ENCODE data around the gene HYLS1. TPM values are rescaled to one million over a fixed set of nuclear protein-coding genes. Genes with fewer than 3 reads are reported as not detected.
A peak's percentile ranks its signal among the peaks of the same experiment; 100 is the strongest.
"Not testable (repeated sequence)": the region's sequence is repeated elsewhere in the genome, so short reads cannot be mapped to it uniquely, and the experiment has no call there.

Gene HYLS1
- total RNA-seq, 2 donors from 2014 or later, result 3.7 to 5.0 TPM

GRCh38 chr11:125902277-125902926 lies 14.9 kb downstream of the HYLS1 start:
- intact Hi-C loops (cut with DNase I), result no loop called here

GRCh38 chr11:125902927-125903710 lies 15.7 kb downstream of the HYLS1 start, which contains the start of gene PUS3:
Gene PUS3 (minus strand): TSS chr11:125903206. CDS start chr11:125896284, 6,922 bp downstream.
- peak; percentile 98 for DNase-seq (ENCODE audit: low spot score)
- intact Hi-C loops (cut with DNase I), result no loop called here

More at GRCh38 chr11:125902277-125902926, 14.9 kb downstream of the HYLS1 start:
- no peak for DNase-seq (ENCODE audit: low spot score)

- peak; percentile 81 for DNase-seq (ENCODE audit: low spot score)
- intact Hi-C loops (cut with DNase I), result no loop called here
Measured at GRCh38 chr11:125903711-125904659, 16.5 kb downstream of the HYLS1 start, which contains the start of gene DDX25. Gene DDX25 (plus strand): TSS chr11:125904508. CDS start chr11:125904518, 10 bp downstream.

- DNase-seq (ENCODE audit: low spot score), result no peak
- intact Hi-C loops (cut with DNase I), result no loop called here
Measured at GRCh38 chr11:125904678-125905077, 17.2 kb downstream of the HYLS1 start.

GRCh38 chr11:125910226-125910849 lies 22.9 kb downstream of the HYLS1 start:
- intact Hi-C loops (cut with DNase I), result no loop called here
- DNase-seq (ENCODE audit: low spot score), result no peak

- intact Hi-C loops (cut with DNase I); DNase-seq (ENCODE audit: low spot score): not testable (repeated sequence)
Measured at GRCh38 chr11:125914601-125915000, 27.1 kb downstream of the HYLS1 start.

- intact Hi-C loops (cut with DNase I), result no loop called here
- no peak for DNase-seq (ENCODE audit: low spot score)
Measured at GRCh38 chr11:125916683-125917347, 29.3 kb downstream of the HYLS1 start.

- intact Hi-C loops (cut with DNase I), result no loop called here
- DNase-seq (ENCODE audit: low spot score), result no peak
Measured at GRCh38 chr11:125918140-125918840, 30.8 kb downstream of the HYLS1 start.

GRCh38 chr11:125921042-125921441 lies 33.6 kb downstream of the HYLS1 start:
- intact Hi-C loops (cut with DNase I), result loop anchor here in 1 of 2 donors (5.0 kb wide), 1 partner anchor 141 kb away; the partner anchor contains the start of gene CDON

GRCh38 chr11:125922156-125922555 lies 34.7 kb downstream of the HYLS1 start:
- intact Hi-C loops (cut with DNase I), result loop anchor here (2.0 to 5.0 kb wide), 3 partner anchors 140 to 271 kb away; partner anchors contain the start of gene CDON (in 1 of the 2)
- DNase-seq (ENCODE audit: low spot score), result no peak

More at GRCh38 chr11:125921042-125921441, 33.6 kb downstream of the HYLS1 start:
- DNase-seq (ENCODE audit: low spot score), result no peak

GRCh38 chr11:125923012-125923579 lies 35.6 kb downstream of the HYLS1 start:
- intact Hi-C loops (cut with DNase I), result loop anchor here (2.0 to 5.0 kb wide), 3 partner anchors 139 to 270 kb away; partner anchors contain the start of gene CDON (in 1 of the 2)
- peak; percentile 79 for DNase-seq (ENCODE audit: low spot score)

- intact Hi-C loops (cut with DNase I), result loop anchor here (2.0 to 5.0 kb wide), 3 partner anchors 139 to 269 kb away; partner anchors contain the start of gene CDON (in 1 of the 2)
- DNase-seq (ENCODE audit: low spot score), result no peak
Measured at GRCh38 chr11:125923633-125924032, 36.2 kb downstream of the HYLS1 start.

GRCh38 chr11:125924384-125925007 lies 37.0 kb downstream of the HYLS1 start:
- no peak for DNase-seq (ENCODE audit: low spot score)
- intact Hi-C loops (cut with DNase I), result loop anchor here (1.0 to 5.0 kb wide), 2 partner anchors 138 to 269 kb away; partner anchors contain the start of gene CDON (in 1 of the 2)

- intact Hi-C loops (cut with DNase I), result loop anchor here in 1 of 2 donors (1.0 kb wide), 1 partner anchor 268 kb away; no protein-coding TSS in a partner anchor
- no peak for DNase-seq (ENCODE audit: low spot score)
Measured at GRCh38 chr11:125925247-125925740, 37.8 kb downstream of the HYLS1 start.

- intact Hi-C loops (cut with DNase I), result loop anchor here in 1 of 2 donors (1.0 kb wide), 1 partner anchor 267 kb away; no protein-coding TSS in a partner anchor
- no peak for DNase-seq (ENCODE audit: low spot score)
Measured at GRCh38 chr11:125925804-125926203, 38.3 kb downstream of the HYLS1 start.

- no peak for DNase-seq (ENCODE audit: low spot score)
- intact Hi-C loops (cut with DNase I), result no loop called here
Measured at GRCh38 chr11:125926682-125927081, 39.2 kb downstream of the HYLS1 start.
